GM20000 (cell line): Measurements from ENCODE around the gene DHX34.
"Not testable (repeated sequence)": the region's sequence is repeated elsewhere in the genome, so short reads cannot be mapped to it uniquely, and the experiment has no call there.

Source experiments
- DNase-seq: peaks from one replicate; pipeline ENCODE4 v3.0.0; 2012; ENCODE audit warnings: low spot score
- TF ChIP-seq, protein P1 (sequence below): IDR thresholded peaks from 2 replicates; pipeline ENCODE4 v1.5.1; 2012; ENCODE audit warnings: mild to moderate bottlenecking, control low read depth; ENCODE audit errors: extremely low read depth, missing control alignments

Gene DHX34

DNA sequence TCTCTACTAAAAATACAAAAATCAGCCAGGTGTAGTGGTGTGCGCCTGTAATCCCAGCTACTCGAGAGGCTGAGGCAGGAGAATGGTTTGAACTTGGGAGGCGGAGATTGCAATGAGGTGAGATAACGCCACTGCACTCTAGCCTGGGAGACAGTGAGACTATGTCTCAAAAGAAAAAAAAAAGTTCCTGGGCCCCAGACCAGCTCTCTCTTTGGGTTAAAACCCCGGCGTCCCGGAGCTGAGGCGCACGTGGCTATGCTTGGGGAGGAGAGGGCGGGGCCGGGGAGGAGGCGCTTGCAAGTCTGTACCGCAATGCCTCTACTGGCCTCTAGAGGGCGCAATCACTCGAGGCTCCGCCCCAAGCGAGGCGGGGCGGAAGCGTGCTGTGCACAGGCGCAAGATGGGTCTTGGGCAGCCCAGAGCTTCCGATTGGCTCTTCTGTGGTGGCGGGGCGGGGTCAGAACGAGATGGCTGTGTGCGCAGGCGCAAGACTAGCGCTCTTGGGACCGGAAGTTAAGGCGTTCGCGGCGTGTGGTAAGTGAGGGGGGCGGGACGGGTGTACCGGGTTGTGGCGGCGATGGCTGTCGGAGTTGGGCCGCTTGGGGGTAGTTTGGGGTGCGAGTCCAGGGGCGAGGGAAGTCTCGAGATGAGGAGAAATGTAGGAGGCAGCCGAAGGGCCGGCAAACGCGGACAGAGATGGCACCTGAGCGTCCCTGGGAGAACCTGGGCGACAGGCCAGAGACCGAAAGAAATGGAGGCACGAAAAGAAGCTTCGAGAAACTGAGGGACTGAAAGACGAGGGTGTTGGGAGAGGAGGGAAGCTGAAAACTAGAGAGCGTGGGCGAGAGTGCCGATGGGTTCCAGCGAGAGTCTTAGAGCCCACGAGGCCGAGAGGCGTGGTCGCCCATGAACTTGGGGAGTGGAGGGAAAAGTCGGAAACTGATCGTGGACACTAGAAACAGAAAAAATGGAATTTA is at the start of gene DHX34:
DHX34 (plus strand) TSS at position 497 of the 977 bp plus-strand sequence. CDS start 3,716 bp downstream, outside the sequence.
- TF ChIP-seq, protein P1, sequence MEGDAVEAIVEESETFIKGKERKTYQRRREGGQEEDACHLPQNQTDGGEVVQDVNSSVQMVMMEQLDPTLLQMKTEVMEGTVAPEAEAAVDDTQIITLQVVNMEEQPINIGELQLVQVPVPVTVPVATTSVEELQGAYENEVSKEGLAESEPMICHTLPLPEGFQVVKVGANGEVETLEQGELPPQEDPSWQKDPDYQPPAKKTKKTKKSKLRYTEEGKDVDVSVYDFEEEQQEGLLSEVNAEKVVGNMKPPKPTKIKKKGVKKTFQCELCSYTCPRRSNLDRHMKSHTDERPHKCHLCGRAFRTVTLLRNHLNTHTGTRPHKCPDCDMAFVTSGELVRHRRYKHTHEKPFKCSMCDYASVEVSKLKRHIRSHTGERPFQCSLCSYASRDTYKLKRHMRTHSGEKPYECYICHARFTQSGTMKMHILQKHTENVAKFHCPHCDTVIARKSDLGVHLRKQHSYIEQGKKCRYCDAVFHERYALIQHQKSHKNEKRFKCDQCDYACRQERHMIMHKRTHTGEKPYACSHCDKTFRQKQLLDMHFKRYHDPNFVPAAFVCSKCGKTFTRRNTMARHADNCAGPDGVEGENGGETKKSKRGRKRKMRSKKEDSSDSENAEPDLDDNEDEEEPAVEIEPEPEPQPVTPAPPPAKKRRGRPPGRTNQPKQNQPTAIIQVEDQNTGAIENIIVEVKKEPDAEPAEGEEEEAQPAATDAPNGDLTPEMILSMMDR = peak; percentile 89
- DNase-seq = peak; percentile 99

GRCh38 chr19:47300867-47301266 is 48.2 kb upstream of the DHX34 start:
- DNase-seq = not testable (repeated sequence)

DNA sequence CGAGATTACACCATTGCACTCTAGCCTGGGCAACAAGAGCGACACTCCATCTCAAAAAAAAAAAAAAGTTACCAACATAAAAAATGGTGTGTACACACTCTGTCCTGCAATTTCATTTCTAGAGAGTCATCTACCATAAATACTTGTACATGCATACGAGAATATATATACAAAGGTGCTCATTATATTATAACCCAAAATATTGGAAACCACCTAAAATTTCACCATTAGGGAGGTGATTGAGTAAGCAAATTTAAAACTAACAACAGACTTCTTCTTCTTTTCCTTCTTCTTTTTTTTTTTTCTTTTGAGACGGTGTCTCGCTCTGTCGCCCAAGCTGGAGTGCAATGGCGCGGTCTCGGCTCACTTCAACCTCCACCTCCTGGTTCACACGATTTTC is 46.9 kb upstream of the DHX34 start:
- TF ChIP-seq, protein P1 = no peak

DNA sequence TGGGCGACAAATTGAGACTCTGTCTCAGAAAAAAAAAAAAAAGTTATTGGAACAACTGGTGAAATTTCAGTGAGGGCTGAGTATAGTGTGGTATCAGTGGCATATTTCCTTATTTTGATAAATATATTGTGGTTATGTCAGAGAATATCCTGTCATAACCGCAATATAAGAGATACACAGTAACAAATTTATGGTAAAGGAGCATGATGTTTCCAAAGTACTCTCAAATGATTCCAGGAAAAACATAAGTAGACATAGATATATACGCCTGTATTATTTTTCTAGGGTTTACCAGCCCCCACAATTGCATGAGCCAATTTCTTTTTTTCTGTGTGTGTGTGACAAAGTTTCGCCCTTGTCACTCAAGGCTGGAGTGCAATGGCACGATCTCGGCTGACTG is 45.1 kb upstream of the DHX34 start:
- DNase-seq = no peak
- TF ChIP-seq, protein P1 = no peak

More for the DNA sequence above, 46.9 kb upstream of the DHX34 start:
- DNase-seq = no peak

- TF ChIP-seq, protein P1 = peak; percentile 97
Measured at GRCh38 chr19:47305309-47305751, 43.8 kb upstream of the DHX34 start.

DNA sequence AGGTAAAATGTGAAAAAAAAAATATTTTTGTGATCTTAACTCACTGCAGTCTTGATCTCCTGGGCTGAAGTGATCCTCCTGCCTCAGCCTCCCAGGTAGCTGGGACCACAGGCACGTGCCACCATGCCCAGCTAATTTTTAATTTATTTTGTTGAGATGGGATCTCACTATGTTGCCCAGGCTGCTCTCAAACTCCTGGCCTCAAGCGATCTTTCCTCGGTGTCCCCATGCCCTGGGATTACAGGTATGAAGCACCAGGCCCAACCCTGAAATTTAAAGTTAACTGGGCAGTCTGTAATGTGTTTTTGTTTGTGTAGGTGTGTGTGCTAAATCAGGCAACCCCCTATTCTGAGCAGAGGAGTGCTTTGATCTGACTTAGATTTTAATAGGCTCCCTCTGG is 42.8 kb upstream of the DHX34 start:
- DNase-seq = no peak
- TF ChIP-seq, protein P1 = no peak

More at GRCh38 chr19:47305309-47305751, 43.8 kb upstream of the DHX34 start:
- DNase-seq = peak; percentile 60

GRCh38 chr19:47309038-47309437 is 40.1 kb upstream of the DHX34 start:
- TF ChIP-seq, protein P1 = no peak
- no peak for DNase-seq
